KG1 (cell line): ENCODE data around the gene PDCD1LG2.
"Not testable (repeated sequence)": the region's sequence is repeated elsewhere in the genome, so short reads cannot be mapped to it uniquely, and the experiment has no call there.

Experiments used
- DNase-seq: peaks from one replicate; lab custom pipeline; 2025; lab: John Stamatoyannopoulos, UW

Gene PDCD1LG2

GRCh38 chr9:5510360-5510931 is at the start of gene PDCD1LG2:
Gene PDCD1LG2, plus strand, starts transcription at chr9:5510531. Its CDS starts 12,016 bp downstream, at chr9:5522547.
- no peak for DNase-seq

- DNase-seq = not testable (repeated sequence)
Observed at GRCh38 chr9:5464831-5465330, 45.5 kb upstream of the PDCD1LG2 start.

- no peak for DNase-seq
Observed at GRCh38 chr9:5466005-5466404, 44.3 kb upstream of the PDCD1LG2 start.

DNA sequence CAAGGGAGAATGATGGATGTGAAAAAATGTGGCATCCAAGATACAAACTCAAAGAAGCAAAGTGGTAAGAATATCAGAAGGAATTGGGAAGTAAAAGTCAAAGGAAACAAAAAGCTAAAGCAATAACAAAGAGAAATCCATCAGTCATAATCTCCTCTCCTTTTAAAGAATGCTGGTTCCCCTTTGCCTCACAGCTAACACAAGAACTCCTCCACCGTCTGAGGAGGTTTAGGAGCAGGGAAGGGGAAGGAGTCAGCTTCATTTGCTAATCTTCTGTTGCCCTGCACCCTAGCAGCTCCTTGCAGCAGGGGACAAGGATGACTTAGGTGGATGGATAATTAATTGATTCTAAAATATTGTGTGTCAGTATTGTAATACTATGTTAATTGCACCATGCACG is 43.6 kb upstream of the PDCD1LG2 start:
- DNase-seq = no peak

DNA sequence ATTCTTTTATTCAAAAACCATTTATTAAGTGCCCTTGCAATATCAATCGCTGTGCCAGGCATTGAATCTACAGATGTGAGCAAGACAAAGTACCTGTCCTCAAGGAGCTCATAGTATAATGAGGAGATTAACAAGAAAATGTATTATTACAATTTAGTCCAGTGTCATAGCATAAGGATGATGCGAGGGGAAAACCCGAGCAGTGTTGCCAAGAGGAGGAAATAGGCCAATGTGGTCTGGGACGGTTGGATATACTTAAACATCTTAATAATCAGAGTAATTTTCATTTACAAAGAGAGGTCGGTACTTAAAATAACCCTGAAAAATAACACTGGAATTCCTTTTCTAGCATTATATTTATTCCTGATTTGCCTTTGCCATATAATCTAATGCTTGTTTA is 41.5 kb upstream of the PDCD1LG2 start:
- DNase-seq = no peak

GRCh38 chr9:5470122-5470521 is 40.2 kb upstream of the PDCD1LG2 start:
- DNase-seq = no peak

DNA sequence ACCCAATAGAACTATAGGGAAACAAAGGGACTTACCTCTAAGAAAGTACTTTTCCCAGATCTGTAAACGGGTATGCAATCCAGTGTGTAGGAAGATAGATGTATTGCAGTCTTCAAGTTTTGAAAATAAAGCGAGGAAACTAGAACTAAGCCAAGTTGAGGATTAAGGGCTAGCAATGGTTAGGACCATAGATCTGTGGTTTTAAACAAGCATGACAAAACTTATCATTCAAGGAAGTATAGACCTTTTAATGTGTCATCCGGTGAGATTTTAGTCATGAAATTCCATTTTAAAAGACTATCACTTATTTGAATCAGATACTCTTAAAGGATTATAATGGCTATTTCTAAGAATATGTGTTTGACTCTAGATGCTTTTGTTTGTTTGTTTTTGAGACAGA is 39.5 kb upstream of the PDCD1LG2 start:
- DNase-seq = no peak

GRCh38 chr9:5475611-5476010 is 34.7 kb upstream of the PDCD1LG2 start:
- DNase-seq = not testable (repeated sequence)

GRCh38 chr9:5478206-5478605 is 32.1 kb upstream of the PDCD1LG2 start:
- DNase-seq = no peak

- no peak for DNase-seq
Observed at GRCh38 chr9:5479994-5480694, 30.2 kb upstream of the PDCD1LG2 start.

DNA sequence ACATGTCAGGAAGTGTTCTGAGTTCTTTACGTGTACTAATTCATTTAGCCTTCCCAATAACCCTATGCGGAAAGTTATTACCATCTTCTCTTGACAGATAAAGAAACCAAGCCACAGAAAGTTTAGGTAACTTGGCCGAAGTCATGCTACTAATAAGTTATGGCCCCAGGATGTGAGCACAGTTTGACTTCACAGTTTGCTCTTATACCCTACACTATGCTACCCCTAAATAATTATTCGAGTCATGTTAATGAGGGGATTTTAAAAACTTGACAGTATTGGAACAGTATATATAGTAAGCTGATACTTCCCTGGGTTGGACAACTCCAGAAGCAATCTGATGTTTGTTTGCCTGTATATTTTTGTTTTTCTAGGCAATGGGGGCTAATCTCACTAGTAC is 29.4 kb upstream of the PDCD1LG2 start:
- DNase-seq = no peak

GRCh38 chr9:5481322-5482040 is 28.9 kb upstream of the PDCD1LG2 start:
- DNase-seq = no peak

DNA sequence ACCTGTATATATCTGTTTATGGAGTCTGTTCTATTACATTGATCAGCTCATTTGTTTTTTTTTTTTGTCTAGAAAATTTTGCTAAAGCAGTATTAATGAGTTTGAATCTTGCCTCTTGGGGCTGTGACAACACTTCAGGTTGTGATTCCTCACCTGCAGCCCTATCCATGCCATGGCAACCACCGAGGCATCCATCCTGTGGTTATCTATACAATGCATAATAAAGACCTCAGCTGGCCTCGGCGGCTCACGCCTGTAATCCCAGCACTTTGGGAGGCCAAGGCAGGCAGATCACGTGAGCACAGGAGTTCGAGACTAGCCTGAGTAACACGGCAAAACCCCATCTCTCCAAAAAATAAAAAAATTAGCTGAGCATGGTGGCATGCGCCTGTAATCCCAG is 28.1 kb upstream of the PDCD1LG2 start:
- no peak for DNase-seq

DNA sequence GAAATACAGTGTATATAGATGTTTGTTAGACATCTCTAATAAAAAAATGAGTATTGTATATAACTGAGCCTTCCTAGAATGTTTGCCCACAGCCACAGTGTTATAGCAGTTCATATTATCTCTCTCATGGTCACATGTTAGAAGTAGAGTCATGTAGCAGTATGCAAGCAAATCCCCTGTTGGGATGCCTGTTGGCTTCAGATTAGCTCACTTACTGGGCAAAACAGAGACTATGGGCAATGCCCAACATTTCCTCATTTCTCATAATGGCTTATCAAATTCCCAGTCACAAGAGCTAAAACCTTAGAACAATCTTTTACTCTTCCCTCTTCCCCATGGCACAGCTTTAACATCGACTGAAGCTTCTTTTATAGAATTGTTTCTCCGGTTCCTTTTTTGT is 27.0 kb upstream of the PDCD1LG2 start:
- no peak for DNase-seq

DNA sequence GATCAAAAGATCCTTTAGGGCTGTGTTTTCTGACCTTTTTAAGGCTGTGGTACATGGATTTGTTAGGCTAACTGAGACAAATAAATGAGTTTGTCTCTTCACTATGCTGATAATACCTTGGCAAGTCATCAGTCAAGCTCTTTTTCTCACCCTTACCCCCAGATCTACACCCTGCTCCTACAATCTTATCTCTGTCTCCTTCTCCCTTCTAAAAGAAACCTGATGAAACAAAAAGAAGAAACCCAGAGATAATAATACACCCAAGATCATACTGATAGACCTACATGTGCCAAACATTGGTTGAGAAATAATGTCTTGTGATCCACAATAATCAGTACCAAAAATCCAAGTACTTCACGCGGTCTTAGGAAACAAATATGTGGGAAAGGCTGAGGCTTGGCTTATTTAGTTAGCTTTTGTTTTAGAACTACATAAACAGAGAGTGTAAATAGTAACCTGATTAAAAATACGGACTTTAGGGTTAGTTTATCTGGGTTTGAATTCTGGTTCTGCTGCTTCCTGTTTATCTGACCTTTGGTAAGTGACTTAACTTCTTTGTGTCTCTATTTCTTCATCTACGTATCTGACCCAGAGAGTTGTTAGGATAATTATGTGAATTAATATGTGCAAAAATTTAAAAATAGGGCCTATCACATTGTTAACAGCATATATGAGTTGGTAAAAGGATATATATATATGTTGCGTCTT is 24.8 kb upstream of the PDCD1LG2 start:
- DNase-seq = no peak

DNA sequence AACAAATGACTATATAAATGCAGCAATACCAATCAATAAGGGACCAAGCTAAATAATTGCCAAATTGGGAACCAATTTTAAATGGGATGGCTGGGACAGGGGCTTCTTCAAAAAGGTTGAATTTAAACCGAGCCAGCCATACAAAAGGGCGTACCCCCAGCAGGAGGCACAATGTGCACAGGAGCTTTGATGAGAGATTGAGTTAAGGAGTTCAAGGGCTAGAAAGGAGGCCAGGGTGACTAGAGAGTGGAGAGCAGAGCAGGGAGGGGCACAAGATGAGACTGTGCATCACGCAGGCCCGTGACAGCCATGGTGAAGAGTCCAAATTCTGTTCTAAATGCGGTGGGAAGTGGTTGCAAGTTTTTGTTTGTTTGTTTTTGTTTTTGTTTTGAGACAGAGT is 23.3 kb upstream of the PDCD1LG2 start:
- no peak for DNase-seq

DNA sequence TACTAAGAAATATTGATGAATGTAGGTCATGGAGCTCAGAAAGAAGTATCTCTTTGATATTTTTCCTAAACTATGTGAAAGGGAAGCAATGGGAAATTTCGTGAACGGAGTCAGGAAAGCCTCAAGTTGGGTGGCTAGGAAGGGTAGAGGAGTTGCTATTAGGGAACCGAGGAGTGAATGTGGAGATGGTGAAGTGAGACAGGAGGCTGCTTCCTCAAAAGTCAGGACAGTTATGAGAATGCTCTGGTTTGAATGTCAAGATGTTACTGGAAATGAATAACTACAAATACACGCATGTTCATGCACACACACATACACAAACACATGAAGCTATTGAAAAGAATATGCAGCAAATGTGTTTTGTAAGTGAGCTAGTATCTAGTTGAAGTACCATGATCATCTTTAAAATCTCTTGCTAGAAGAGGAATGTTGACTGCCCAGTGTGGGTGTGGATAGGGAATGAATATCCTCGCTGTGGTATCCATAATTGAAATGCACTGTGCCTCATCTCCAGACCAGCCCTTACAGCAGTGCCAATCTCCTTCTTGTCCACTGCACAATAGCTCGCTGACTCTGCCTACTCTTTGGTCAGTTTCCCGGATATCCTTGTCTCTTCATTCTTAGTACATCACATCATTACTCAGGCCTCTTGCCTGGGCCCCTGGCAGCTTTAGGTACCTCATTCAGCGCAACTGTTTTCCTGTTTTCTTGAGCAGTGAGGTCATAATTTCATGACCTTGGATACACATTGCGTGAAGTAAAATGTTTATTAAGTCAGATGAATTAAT is 21.9 kb upstream of the PDCD1LG2 start:
- no peak for DNase-seq

DNA sequence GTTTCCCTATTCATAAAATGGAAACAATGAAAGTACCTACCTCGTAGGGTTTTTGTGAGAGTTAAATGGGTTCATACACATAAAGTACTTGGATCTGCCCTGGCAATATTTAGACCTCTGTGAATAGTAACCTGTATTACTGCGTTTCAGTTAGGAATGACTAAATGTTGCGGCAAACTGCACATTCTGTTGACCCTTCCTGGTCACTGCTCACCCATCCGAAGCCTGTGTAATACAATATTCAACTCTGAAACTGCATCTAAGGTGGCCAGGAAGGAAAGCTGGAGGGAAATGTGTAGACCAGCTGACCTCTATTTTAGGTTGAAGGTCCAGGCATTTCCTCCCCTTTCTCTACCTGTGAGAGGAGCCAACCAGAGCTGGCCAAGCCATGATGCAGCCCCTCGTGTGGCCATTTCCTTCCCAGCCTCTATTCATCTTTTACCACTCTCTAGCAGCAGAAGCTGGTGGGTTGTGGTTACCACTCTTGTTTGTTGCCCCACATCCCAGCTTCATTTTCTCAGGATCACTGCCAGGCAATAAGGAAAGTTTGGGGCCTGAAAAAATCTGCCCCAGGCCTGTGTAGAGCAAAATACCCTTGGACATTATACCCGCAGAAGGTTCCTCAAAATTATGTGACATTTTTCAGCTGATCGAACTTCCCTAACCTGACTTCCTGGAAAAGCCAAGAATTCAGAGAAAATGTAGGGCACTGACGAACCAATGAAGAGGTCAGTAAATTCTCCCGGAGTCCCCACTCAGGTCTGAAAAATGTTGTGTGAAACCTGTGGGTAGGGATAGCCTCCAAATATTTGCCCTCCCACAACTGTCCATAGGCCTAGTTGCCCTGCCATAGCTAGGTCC is 20.5 kb upstream of the PDCD1LG2 start:
- no peak for DNase-seq

GRCh38 chr9:5492965-5493678 is 17.2 kb upstream of the PDCD1LG2 start:
- DNase-seq = no peak
